Astrocyte (in vitro differentiated cells and primary cell): ENCODE measurements around the gene CIAPIN1. TPM values are rescaled to one million over a fixed set of nuclear protein-coding genes. Genes with fewer than 3 reads are reported as not detected.

ENCODE experiments used
- DNase-seq: peaks from one replicate; pipeline ENCODE4 v3.0.0-alpha.2; 2010; ENCODE audit warnings: low read depth
- FAIRE-seq: peaks from 2 replicates; lab custom pipeline; 2011; peaks lifted over from hg19 to GRCh38; lab: Jason Lieb, UNC
- H2AFZ ChIP-seq: 2 replicates; pipeline ENCODE4 v1.6.0; 2012; ENCODE audit warnings: low read depth, low read length, inconsistent platforms
- H3K27ac ChIP-seq: 2 replicates; pipeline ENCODE4 v1.5.1; 2011; ENCODE audit warnings: low read depth, low read length, inconsistent platforms
- H3K27me3 ChIP-seq: 2 replicates; pipeline ENCODE4 v1.6.0; 2011; ENCODE audit warnings: low read length, inconsistent platforms; ENCODE audit not compliant: insufficient read depth
- H3K36me3 ChIP-seq: 2 replicates; pipeline ENCODE4 v1.5.1; 2011; ENCODE audit warnings: low read length, inconsistent platforms; ENCODE audit not compliant: insufficient read depth
- H3K4me1 ChIP-seq: 2 replicates; pipeline ENCODE4 v1.5.1; 2011; ENCODE audit warnings: low read length, inconsistent platforms; ENCODE audit not compliant: insufficient read depth
- H3K4me2 ChIP-seq: 2 replicates; pipeline ENCODE4 v1.6.0; 2012; ENCODE audit warnings: low read length, inconsistent platforms
- H3K4me3 ChIP-seq: 2 replicates; pipeline ENCODE4 v1.5.1; 2011; ENCODE audit warnings: low read depth, mild to moderate bottlenecking, low read length, inconsistent platforms; ENCODE audit not compliant: insufficient read depth
- H3K79me2 ChIP-seq: 2 replicates; pipeline ENCODE4 v1.6.0; 2012; ENCODE audit warnings: mild to moderate bottlenecking, low read length, inconsistent platforms; ENCODE audit not compliant: insufficient read depth
- H3K9ac ChIP-seq: 2 replicates; pipeline ENCODE4 v1.6.0; 2012; ENCODE audit warnings: mild to moderate bottlenecking, low read length, inconsistent platforms
- H3K9me3 ChIP-seq: 2 replicates; pipeline ENCODE4 v1.5.1; 2012; ENCODE audit warnings: low read depth, mild to moderate bottlenecking, low read length, inconsistent platforms; ENCODE audit not compliant: insufficient read depth
- H4K20me1 ChIP-seq: 2 replicates; pipeline ENCODE4 v1.6.0; 2012; ENCODE audit warnings: low read length, inconsistent platforms; ENCODE audit not compliant: insufficient read depth
- H3K27ac Mint-ChIP-seq: one replicate; pipeline ENCODE4 v1.8.0; 2021; ENCODE audit warnings: mild to moderate bottlenecking, mixed read lengths; ENCODE audit not compliant: unreplicated experiment
- H3K27me3 Mint-ChIP-seq: one replicate; pipeline ENCODE4 v1.8.0; 2021; ENCODE audit warnings: low read depth, mixed read lengths; ENCODE audit not compliant: unreplicated experiment
- H3K36me3 Mint-ChIP-seq: one replicate; pipeline ENCODE4 v1.8.0; 2021; ENCODE audit warnings: low read depth, mixed read lengths; ENCODE audit not compliant: unreplicated experiment
- H3K4me1 Mint-ChIP-seq: one replicate; pipeline ENCODE4 v1.8.0; 2021; ENCODE audit warnings: low read depth, mixed read lengths; ENCODE audit not compliant: unreplicated experiment
- H3K4me3 Mint-ChIP-seq: one replicate; pipeline ENCODE4 v1.8.0; 2021; ENCODE audit warnings: mild to moderate bottlenecking, moderate library complexity, mixed read lengths; ENCODE audit not compliant: unreplicated experiment
- H3K9me3 Mint-ChIP-seq: one replicate; pipeline ENCODE4 v1.8.0; 2021; ENCODE audit warnings: mild to moderate bottlenecking, mixed read lengths; ENCODE audit not compliant: unreplicated experiment
- EZH2 ChIP-seq: IDR thresholded peaks from 2 replicates; pipeline ENCODE4 v1.6.1; 2012; ENCODE audit warnings: mild to moderate bottlenecking, low read length, inconsistent platforms; ENCODE audit not compliant: insufficient read depth
- total RNA-seq: library from RNA; stranded (reverse); gene quantifications from 2 replicates; pipeline ENCODE4 v1.2.1, GENCODE V29; 2021
- TF ChIP-seq, protein P1 (sequence below): IDR thresholded peaks from 2 replicates; pipeline ENCODE4 v1.5.1; 2011; ENCODE audit warnings: low read depth, mild to moderate bottlenecking, inconsistent platforms, low read length, moderate library complexity; ENCODE audit not compliant: insufficient read depth

CIAPIN1 gene
- total RNA-seq, 1 donor from 2014 or later = 68.9 TPM

DNA sequence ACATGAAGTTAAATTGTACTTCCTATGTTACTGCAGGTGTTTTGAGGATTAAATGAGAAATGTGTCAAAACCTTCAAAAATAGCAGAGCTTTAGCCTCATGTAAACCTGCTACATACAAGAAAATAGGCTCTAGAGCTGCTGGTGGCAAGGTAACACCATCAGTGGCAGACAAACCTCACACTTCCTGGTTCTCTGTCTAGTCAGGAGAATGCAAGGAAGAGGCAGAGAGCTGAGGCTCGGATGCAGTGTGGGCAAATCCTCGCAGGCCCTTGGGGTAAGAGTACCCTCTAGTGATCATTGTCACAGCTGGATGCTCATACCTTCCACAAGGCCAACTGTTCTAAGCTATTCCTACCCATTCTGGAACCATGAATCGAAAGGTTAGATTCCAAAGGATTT lies 14.2 kb downstream of the CIAPIN1 start:
- Mint-ChIP-seq H3K4me3 (no peak overlapping the region), H3K27ac (peak overlapping the region; percentile 41), H3K27me3 (no peaks in the 10 kb centered on the region), H3K4me1 (no peaks in the 10 kb centered on the region), H3K36me3 (peaks cover 14% of the 10 kb centered on the region), H3K9me3 (no peaks in the 10 kb centered on the region)
- Histone ChIP-seq H3K4me3 (no peak overlapping the region), H3K27me3 (no peaks in the 10 kb centered on the region), H3K27ac (no peak overlapping the region), H3K4me1 (no peaks in the 10 kb centered on the region), H3K36me3 (peaks cover 67% of the 10 kb centered on the region), H2AFZ (no peak overlapping the region), H3K4me2 (no peak overlapping the region), H3K9ac (no peak overlapping the region), H4K20me1 (no peaks in the 10 kb centered on the region), H3K9me3 (no peaks in the 10 kb centered on the region), H3K79me2 (no peaks in the 10 kb centered on the region)
- no peak for DNase-seq
- TF ChIP-seq, protein P1, sequence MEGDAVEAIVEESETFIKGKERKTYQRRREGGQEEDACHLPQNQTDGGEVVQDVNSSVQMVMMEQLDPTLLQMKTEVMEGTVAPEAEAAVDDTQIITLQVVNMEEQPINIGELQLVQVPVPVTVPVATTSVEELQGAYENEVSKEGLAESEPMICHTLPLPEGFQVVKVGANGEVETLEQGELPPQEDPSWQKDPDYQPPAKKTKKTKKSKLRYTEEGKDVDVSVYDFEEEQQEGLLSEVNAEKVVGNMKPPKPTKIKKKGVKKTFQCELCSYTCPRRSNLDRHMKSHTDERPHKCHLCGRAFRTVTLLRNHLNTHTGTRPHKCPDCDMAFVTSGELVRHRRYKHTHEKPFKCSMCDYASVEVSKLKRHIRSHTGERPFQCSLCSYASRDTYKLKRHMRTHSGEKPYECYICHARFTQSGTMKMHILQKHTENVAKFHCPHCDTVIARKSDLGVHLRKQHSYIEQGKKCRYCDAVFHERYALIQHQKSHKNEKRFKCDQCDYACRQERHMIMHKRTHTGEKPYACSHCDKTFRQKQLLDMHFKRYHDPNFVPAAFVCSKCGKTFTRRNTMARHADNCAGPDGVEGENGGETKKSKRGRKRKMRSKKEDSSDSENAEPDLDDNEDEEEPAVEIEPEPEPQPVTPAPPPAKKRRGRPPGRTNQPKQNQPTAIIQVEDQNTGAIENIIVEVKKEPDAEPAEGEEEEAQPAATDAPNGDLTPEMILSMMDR = no peak
- TF ChIP-seq EZH2 = no peak
- no peak for FAIRE-seq

DNA sequence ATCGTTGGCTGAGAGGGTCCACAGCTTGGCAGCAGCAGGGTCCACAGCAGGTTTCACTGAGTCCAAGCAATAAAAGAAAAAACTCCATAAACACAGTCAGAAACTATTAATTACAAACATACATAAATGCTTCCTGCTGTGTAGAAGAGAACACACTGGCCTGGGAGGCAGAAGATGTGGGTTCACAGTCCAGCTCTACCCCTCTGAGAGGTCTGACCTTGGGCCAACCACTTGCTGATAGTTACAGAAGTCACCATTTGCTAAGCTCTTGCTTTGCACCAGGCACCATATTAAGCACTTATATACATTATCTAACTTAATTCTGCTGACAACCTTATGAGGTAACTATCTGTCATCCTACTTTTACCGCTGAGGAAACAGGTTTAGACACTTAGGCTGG lies 14.7 kb downstream of the CIAPIN1 start:
- no peaks in the 10 kb centered on the region for H3K9me3 ChIP-seq
- H2AFZ ChIP-seq = no peak overlapping the region
- Mint-ChIP-seq H3K27ac (no peak overlapping the region), H3K27me3 (no peaks in the 10 kb centered on the region), H3K4me3 (no peak overlapping the region), H3K9me3 (no peaks in the 10 kb centered on the region), H3K4me1 (no peaks in the 10 kb centered on the region), H3K36me3 (peaks cover 14% of the 10 kb centered on the region)
- TF ChIP-seq, protein P1 = no peak
- no peak for TF ChIP-seq EZH2
- no peaks in the 10 kb centered on the region for H3K79me2 ChIP-seq
- no peaks in the 10 kb centered on the region for H3K27me3 ChIP-seq
- no peaks in the 10 kb centered on the region for H3K4me1 ChIP-seq
- no peaks in the 10 kb centered on the region for H4K20me1 ChIP-seq
- peaks cover 71% of the 10 kb centered on the region for H3K36me3 ChIP-seq
- H3K4me2 ChIP-seq = no peak overlapping the region
- DNase-seq (no peak), FAIRE-seq (no peak)
- no peak overlapping the region for H3K4me3 ChIP-seq
- H3K27ac ChIP-seq = no peak overlapping the region
- no peak overlapping the region for H3K9ac ChIP-seq

DNA sequence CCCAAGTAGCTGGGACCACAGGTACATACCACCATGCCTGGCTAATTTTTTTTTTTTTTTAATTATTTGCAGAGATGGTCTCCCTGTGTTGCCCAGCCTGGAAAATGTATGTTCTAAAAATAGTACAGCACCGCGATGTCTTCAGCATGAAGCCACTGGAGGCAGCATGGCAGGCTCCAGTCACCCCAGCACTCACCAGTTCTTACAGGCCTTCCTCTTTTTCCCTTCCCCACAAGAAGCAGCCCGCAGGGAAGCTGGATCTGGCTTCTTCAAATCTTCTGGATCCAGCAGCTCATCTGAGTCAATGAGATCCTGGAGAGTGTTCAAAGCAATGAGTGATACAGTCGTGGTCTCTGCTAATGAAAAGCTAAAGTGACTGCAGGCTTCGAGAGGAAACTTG lies 16.2 kb downstream of the CIAPIN1 start:
- Histone ChIP-seq H3K27ac (no peak overlapping the region), H4K20me1 (no peaks in the 10 kb centered on the region), H3K9ac (no peak overlapping the region), H3K4me3 (no peak overlapping the region), H3K4me2 (no peak overlapping the region), H3K79me2 (no peaks in the 10 kb centered on the region), H3K9me3 (no peaks in the 10 kb centered on the region), H2AFZ (no peak overlapping the region), H3K36me3 (peaks cover 68% of the 10 kb centered on the region), H3K27me3 (no peaks in the 10 kb centered on the region), H3K4me1 (no peaks in the 10 kb centered on the region)
- no peaks in the 10 kb centered on the region for H3K4me1 Mint-ChIP-seq
- no peaks in the 10 kb centered on the region for H3K27me3 Mint-ChIP-seq
- no peak for DNase-seq
- H3K27ac Mint-ChIP-seq = no peak overlapping the region
- H3K36me3 Mint-ChIP-seq = peaks cover 14% of the 10 kb centered on the region
- TF ChIP-seq EZH2 = no peak
- FAIRE-seq = no peak
- H3K4me3 Mint-ChIP-seq = no peak overlapping the region
- no peaks in the 10 kb centered on the region for H3K9me3 Mint-ChIP-seq
